Transverse colon (tissue), 4 donors: Measurements from ENCODE around the gene AEBP2. TPM values are rescaled to one million over a fixed set of nuclear protein-coding genes. Genes with fewer than 3 reads are reported as not detected.

Experiments used
- DNase-seq: peaks from one replicate; pipeline ENCODE4 v3.0.0-alpha.2; 2019
- H3K27ac ChIP-seq, 4 donors: fragments of 200-600 bp; sonication (generic); 2 replicates each; pipeline ENCODE4 v1.5.1; 2016 to 2018; ENCODE audit warnings: inconsistent platforms in 4 of 4
- H3K27me3 ChIP-seq: fragments of 200-600 bp; sonication (generic); 2 replicates; pipeline ENCODE4 v1.5.1; 2017; ENCODE audit warnings: inconsistent platforms
- H3K36me3 ChIP-seq, 4 donors: fragments of 200-600 bp; sonication (generic); 2 replicates each; pipeline ENCODE4 v1.5.1; 2017 to 2019; ENCODE audit warnings: inconsistent platforms in 4 of 4
- H3K4me1 ChIP-seq, 4 donors: fragments of 200-600 bp; sonication (generic); 2 replicates each; pipeline ENCODE4 v1.5.1; 2017 to 2020; ENCODE audit warnings: inconsistent platforms in 4 of 4
- H3K4me3 ChIP-seq, 4 donors: fragments of 200-600 bp; sonication (generic); 1 replicate in 1 of 4; 2 replicates in 3 of 4; pipeline versions ENCODE4 v1.5.1 to v1.6.1; 2017 to 2019; ENCODE audit warnings: inconsistent platforms in 4 of 4
- H3K9me3 ChIP-seq, 2 donors: fragments of 200-600 bp; sonication (generic); 2 replicates each; pipeline ENCODE4 v1.5.1; 2017 to 2019; ENCODE audit warnings: inconsistent platforms in 2 of 2
- CTCF ChIP-seq, 5 experiments: fragments of 200-600 bp in 3 of 5; fragments of 450-650 bp in 2 of 5; sonication (generic) in 3 of 5; IDR thresholded peaks; 1 replicate in 2 of 5; 2 replicates in 3 of 5; pipeline ENCODE4 v1.5.1; 2016 to 2017; ENCODE audit warnings: antibody characterized with exemption in 5 of 5, inconsistent platforms in 3 of 5, mild to moderate bottlenecking in 2 of 5, moderate library complexity in 1 of 5
- EP300 ChIP-seq: sonication (generic); formaldehyde crosslinking; IDR thresholded peaks from one replicate; pipeline ENCODE4 v1.6.1; 2017; ENCODE audit warnings: antibody characterized with exemption, low read depth
- POLR2A ChIP-seq: fragments of 450-650 bp; IDR thresholded peaks from one replicate; pipeline ENCODE4 v1.6.1; 2016; ENCODE audit warnings: antibody characterized with exemption, mild to moderate bottlenecking, moderate library complexity
- POLR2AphosphoS5 ChIP-seq, 3 donors: sonication (generic); formaldehyde crosslinking; IDR thresholded peaks; one replicate each; pipeline ENCODE4 v1.6.1; 2016; ENCODE audit warnings: antibody characterized with exemption in 3 of 3
- WGBS, 2 donors: methylation state at CpG; one replicate each; pipeline ENCODE4 v1.1.5; 2018; ENCODE audit warnings: low coverage in 1 of 2; 5-methylcytosine and 5-hydroxymethylcytosine counted together
- in situ Hi-C, 4 donors: fragments of 200-750 bp; cut with MboI; loops; one replicate each; pipeline versions ENCODE4 v1.15.0 to v1.15.1; 2017; ENCODE audit warnings: low sequenced_read_pairs in 3 of 4, low pct_ligation_motif_present in 1 of 4, low pct_unique_long_range_greater_than_20kb in 1 of 4
- intact Hi-C: fragments of 100-400 bp; cut with DNase I; formaldehyde crosslinking; loops from one replicate; pipeline ENCODE4 v1.15.1; 2023; ENCODE audit warnings: low total_unique reads
- total RNA-seq, 4 donors: library from RNA; depleted of rRNA; stranded (reverse); fragments of >200 nt; gene quantifications; one replicate each; pipeline ENCODE4 v1.1.0, GENCODE V29; 2016

AEBP2 gene
- total RNA-seq, 4 donors from 2014 or later, result 12.5 to 37.3 (median 32.2) TPM

DNA sequence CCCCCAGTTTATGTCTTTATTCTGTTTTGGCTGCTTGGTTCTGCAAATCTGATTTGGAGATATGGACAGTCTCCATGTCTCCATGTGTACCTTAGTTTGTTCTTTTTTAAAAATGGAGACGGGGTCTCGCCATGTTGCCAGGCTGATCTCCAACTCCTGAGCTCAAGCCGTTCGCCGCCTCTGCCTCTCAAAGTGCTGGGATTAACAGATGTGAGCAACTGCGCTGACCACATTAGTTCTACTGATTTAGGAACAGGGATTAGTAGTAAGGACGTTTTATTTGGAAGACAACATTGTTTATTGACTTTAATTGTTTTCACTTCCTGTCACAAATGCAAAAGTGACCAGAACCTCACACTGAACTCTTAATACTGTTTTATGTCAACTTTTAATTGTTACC, 14.7 kb downstream of the AEBP2 start:
- no peak for TF ChIP-seq POLR2A
- no peaks in the 10 kb centered on the region for H3K27me3 ChIP-seq
- H3K4me1 ChIP-seq, result peaks cover 0 to 14% (median 7%) of the 10 kb centered on the region in 4 donors
- H3K9me3 ChIP-seq, result no peaks in the 10 kb centered on the region
- H3K27ac ChIP-seq, result no peak overlapping the region
- no peaks in the 10 kb centered on the region for H3K36me3 ChIP-seq
- intact Hi-C loops, result no loop called here
- no peak for DNase-seq
- in situ Hi-C loops, result no loop called here
- WGBS, 2 donors, result 52 to 69% methylated on average over 4 to 7 of the region's 7 CpGs
- no peak overlapping the region for H3K4me3 ChIP-seq

GRCh38 chr12:19454837-19455236, 15.5 kb downstream of the AEBP2 start:
- no peaks in the 10 kb centered on the region for H3K36me3 ChIP-seq
- H3K4me1 ChIP-seq, result peaks cover 0 to 6% (median 4%) of the 10 kb centered on the region in 4 donors
- no peak for TF ChIP-seq POLR2AphosphoS5 (IDR thresholded peaks at IDR 0.05)
- no peak for TF ChIP-seq CTCF (IDR thresholded peaks at IDR 0.05)
- no peak for TF ChIP-seq EP300
- no peak for TF ChIP-seq POLR2A
- intact Hi-C loops, result no loop called here
- in situ Hi-C loops, result no loop called here
- 86 to 92% methylated on average over 2 of the region's 2 CpGs for WGBS, 2 donors
- H3K27ac ChIP-seq, result no peak overlapping the region
- no peaks in the 10 kb centered on the region for H3K9me3 ChIP-seq
- no peak overlapping the region for H3K4me3 ChIP-seq
- H3K27me3 ChIP-seq, result no peaks in the 10 kb centered on the region
- DNase-seq, result no peak

DNA sequence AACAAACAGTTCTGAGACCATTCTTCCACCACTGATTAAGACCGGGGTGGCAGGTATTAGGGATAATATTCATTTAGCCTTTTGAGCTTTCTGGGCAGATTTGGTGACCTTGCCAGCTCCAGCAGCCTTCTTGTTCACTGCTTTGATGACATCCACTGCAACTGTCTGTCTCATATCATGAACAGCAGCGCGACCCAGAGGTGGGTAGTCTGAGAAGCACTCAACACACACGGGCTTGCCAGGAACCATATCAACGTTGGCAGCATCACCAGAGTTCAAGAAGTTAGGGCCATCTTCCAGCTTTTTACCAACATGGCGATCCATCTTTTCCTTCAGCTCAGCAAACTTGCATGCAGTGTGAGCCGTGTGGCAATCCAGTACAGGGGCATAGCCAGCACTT, 16.9 kb downstream of the AEBP2 start:
- Histone ChIP-seq H3K27me3 (no peaks in the 10 kb centered on the region), H3K4me3 (no peak overlapping the region), H3K4me1 (peaks cover 0 to 3% (median 0%) of the 10 kb centered on the region in 4 donors), H3K9me3 (no peaks in the 10 kb centered on the region), H3K36me3 (no peaks in the 10 kb centered on the region), H3K27ac (no peak overlapping the region)
- 80 to 92% methylated on average over 5 to 7 of the region's 7 CpGs for WGBS, 2 donors
- in situ Hi-C loops (no loop called here), intact Hi-C loops (no loop called here)
- TF ChIP-seq EP300 (no peak), CTCF (IDR thresholded peaks at IDR 0.05) (no peak), POLR2AphosphoS5 (IDR thresholded peaks at IDR 0.05) (no peak)
- no peak for DNase-seq

GRCh38 chr12:19457561-19457960, 18.3 kb downstream of the AEBP2 start:
- Histone ChIP-seq H3K27me3 (no peaks in the 10 kb centered on the region), H3K9me3 (no peaks in the 10 kb centered on the region), H3K4me3 (no peak overlapping the region), H3K36me3 (no peaks in the 10 kb centered on the region), H3K4me1 (peaks cover 0 to 12% (median 4%) of the 10 kb centered on the region in 4 donors), H3K27ac (no peak overlapping the region)
- TF ChIP-seq EP300 (no peak), POLR2AphosphoS5 (IDR thresholded peaks at IDR 0.05) (no peak)
- in situ Hi-C loops (no loop called here), intact Hi-C loops (no loop called here)
- 86 to 93% methylated on average over 6 of the region's 6 CpGs for WGBS, 2 donors
- DNase-seq, result no peak

DNA sequence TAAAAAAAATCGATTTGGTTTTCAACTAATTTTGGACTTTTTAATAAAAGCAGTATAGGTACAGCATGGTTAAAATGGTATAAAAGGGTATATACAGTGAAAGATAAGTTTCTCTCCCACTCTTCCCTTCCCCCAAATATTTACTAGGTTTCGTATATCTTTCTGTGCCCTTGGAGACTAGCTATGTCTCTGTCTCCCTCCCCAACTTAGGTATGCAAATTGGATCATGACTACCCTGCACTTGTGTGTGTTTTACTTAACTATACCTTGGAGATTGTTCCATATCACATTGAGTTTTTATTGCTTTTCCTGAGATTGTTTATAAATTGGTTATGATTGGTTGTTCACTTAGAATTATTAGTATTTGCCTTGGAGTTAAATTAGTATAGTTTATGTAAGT, 19.4 kb downstream of the AEBP2 start:
- WGBS, 2 donors, result 80 to 81% methylated on average over 2 of the region's 2 CpGs
- intact Hi-C loops, result no loop called here

More for the DNA sequence above, 19.4 kb downstream of the AEBP2 start:
- Histone ChIP-seq H3K4me3 (no peak overlapping the region), H3K27me3 (no peaks in the 10 kb centered on the region), H3K36me3 (no peaks in the 10 kb centered on the region), H3K4me1 (peaks cover 0 to 13% (median 4%) of the 10 kb centered on the region in 4 donors), H3K27ac (no peak overlapping the region), H3K9me3 (no peaks in the 10 kb centered on the region)
- no peak for DNase-seq
- TF ChIP-seq EP300 (no peak), POLR2A (no peak), CTCF (IDR thresholded peaks at IDR 0.05) (no peak), POLR2AphosphoS5 (IDR thresholded peaks at IDR 0.05) (no peak)
- in situ Hi-C loops, result no loop called here
